Measurements from ENCODE around the gene USP49. TPM values are rescaled to one million over a fixed set of nuclear protein-coding genes. Genes with fewer than 3 reads are reported as not detected.

USP49 gene
- total RNA-seq, 6 donors from 2014 or later: 2.7 to 16.8 (median 4.3) TPM

DNA sequence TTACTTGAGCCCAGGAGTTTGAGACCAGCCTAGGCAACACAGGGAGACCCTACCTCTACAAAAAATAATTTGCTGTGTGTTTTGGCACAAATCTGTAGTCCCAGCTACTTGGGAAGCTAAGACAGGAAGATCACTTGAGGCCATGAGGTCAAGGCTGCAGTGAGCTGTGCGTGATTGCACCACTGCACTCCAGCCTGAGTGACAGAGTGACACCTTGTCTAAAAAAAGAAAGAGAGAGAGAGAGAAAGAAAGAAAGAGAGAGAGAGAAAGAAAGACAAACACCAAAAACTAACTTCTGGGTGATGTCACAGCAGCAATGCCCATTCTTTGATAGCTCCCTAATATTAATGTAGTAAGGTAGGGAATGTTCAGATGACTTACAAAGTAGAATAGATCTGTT, 20.4 kb downstream of the USP49 start:
- TF ChIP-seq POLR2AphosphoS5 (IDR thresholded peaks at IDR 0.05) (no peak), POLR2A (IDR thresholded peaks at IDR 0.05) (no peak), EP300 (IDR thresholded peaks at IDR 0.05) (no peak), CTCF (IDR thresholded peaks at IDR 0.05) (no peak)
- Histone ChIP-seq H3K27me3 (no peaks in the 10 kb centered on the region), H3K4me3 (no peak overlapping the region), H3K4me1 (no peaks in the 10 kb centered on the region), H3K27ac (no peak overlapping the region), H3K9me3 (no peaks in the 10 kb centered on the region), H3K36me3 (no peaks in the 10 kb centered on the region)
- no peak for ATAC-seq (ENCODE audit: low FRiP score in 2 of 2)
- 39 to 45% methylated on average over 1 of the region's 1 CpG for WGBS, 2 donors
- DNase-seq: no peak

GRCh38 chr6:41872147-41872546, 23.0 kb downstream of the USP49 start:
- Histone ChIP-seq H3K27me3 (no peaks in the 10 kb centered on the region), H3K4me3 (no peak overlapping the region), H3K9me3 (no peaks in the 10 kb centered on the region), H3K4me1 (no peaks in the 10 kb centered on the region), H3K27ac (no peak overlapping the region), H3K36me3 (no peaks in the 10 kb centered on the region)
- ATAC-seq (ENCODE audit: low FRiP score in 2 of 2): peak in 1 of 2 donors; percentile 50
- 80 to 81% methylated on average over 13 of the region's 13 CpGs for WGBS, 2 donors
- peak; percentile 19 to 85 for DNase-seq
- no peak for TF ChIP-seq POLR2AphosphoS5 (IDR thresholded peaks at IDR 0.05)
- TF ChIP-seq EP300 (IDR thresholded peaks at IDR 0.05): no peak
- TF ChIP-seq CTCF (IDR thresholded peaks at IDR 0.05): no peak
- no peak for TF ChIP-seq POLR2A (IDR thresholded peaks at IDR 0.05)

DNA sequence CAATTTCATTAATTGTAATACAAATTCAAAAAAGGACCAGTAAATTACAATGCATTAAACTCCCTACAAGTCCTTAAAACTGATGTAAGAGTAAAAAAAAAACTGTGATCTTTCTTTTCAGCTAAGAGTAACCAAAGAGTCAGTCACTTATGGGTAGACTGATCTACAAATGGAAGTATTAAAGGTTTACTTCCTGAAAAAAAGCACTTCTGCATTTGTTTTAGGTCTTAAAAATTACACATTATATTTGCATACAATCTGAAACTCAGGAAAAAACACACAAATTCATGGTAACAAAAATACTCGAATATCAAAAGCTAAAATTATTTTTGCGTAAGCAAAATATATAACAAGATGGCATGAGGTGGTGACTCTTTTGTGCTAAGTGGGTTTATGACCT, 23.5 kb downstream of the USP49 start:
- DNase-seq (no peak), ATAC-seq (ENCODE audit: low FRiP score in 2 of 2) (no peak)
- Histone ChIP-seq H3K27me3 (no peaks in the 10 kb centered on the region), H3K9me3 (no peaks in the 10 kb centered on the region), H3K4me1 (no peaks in the 10 kb centered on the region), H3K27ac (no peak overlapping the region), H3K4me3 (no peak overlapping the region), H3K36me3 (no peaks in the 10 kb centered on the region)
- 95 to 99% methylated on average over 2 of the region's 2 CpGs for WGBS, 2 donors
- TF ChIP-seq CTCF (IDR thresholded peaks at IDR 0.05): no peak
- TF ChIP-seq EP300 (IDR thresholded peaks at IDR 0.05): no peak

- ATAC-seq (ENCODE audit: low FRiP score in 2 of 2) (no peak), DNase-seq (no peak)
- Histone ChIP-seq H3K9me3 (no peaks in the 10 kb centered on the region), H3K36me3 (no peaks in the 10 kb centered on the region), H3K27ac (no peak overlapping the region), H3K4me1 (no peaks in the 10 kb centered on the region), H3K4me3 (no peak overlapping the region), H3K27me3 (no peaks in the 10 kb centered on the region)
- 92 to 97% methylated on average over 6 of the region's 6 CpGs for WGBS, 2 donors
- no peak for TF ChIP-seq POLR2AphosphoS5 (IDR thresholded peaks at IDR 0.05)
Measured at GRCh38 chr6:41859356-41859755, 35.8 kb downstream of the USP49 start.

GRCh38 chr6:41858703-41859102, 36.5 kb downstream of the USP49 start:
- H3K27me3 ChIP-seq: no peaks in the 10 kb centered on the region
- no peaks in the 10 kb centered on the region for H3K36me3 ChIP-seq
- H3K27ac ChIP-seq: no peak overlapping the region
- no peaks in the 10 kb centered on the region for H3K9me3 ChIP-seq
- no peak for TF ChIP-seq CTCF (IDR thresholded peaks at IDR 0.05)
- no peak for TF ChIP-seq POLR2A (IDR thresholded peaks at IDR 0.05)
- TF ChIP-seq POLR2AphosphoS5 (IDR thresholded peaks at IDR 0.05): no peak
- no peak for TF ChIP-seq EP300 (IDR thresholded peaks at IDR 0.05)
- DNase-seq (no peak), ATAC-seq (ENCODE audit: low FRiP score in 2 of 2) (no peak)
- WGBS, 2 donors: 87 to 90% methylated on average over 2 of the region's 2 CpGs
- H3K4me3 ChIP-seq: no peak overlapping the region
- H3K4me1 ChIP-seq: no peaks in the 10 kb centered on the region
